GM18873 (cell line): ENCODE results near the gene BCAT1.
"Not testable (repeated sequence)": the region's sequence is repeated elsewhere in the genome, so short reads cannot be mapped to it uniquely, and the experiment has no call there.

ENCODE experiments used
- ATAC-seq: cut with Tn5 transposase; IDR thresholded peaks from one replicate; pipeline ENCODE4 v1.9.1; 2021; ENCODE audit warnings: mild to moderate bottlenecking, moderate library complexity, moderate number of reproducible peaks; ENCODE audit not compliant: unreplicated experiment, low FRiP score

BCAT1 gene

GRCh38 chr12:24902511-24903328 lies 46.2 kb downstream of the BCAT1 start:
- ATAC-seq, result no peak

GRCh38 chr12:24901576-24902461 lies 47.1 kb downstream of the BCAT1 start:
- no peak for ATAC-seq

- no peak for ATAC-seq
These were observed 48.7 kb downstream of the BCAT1 start for GRCh38 chr12:24900196-24900595.

- no peak for ATAC-seq
These were observed 49.3 kb downstream of the BCAT1 start for GRCh38 chr12:24899503-24900075.

GRCh38 chr12:24898606-24899005 lies 50.3 kb downstream of the BCAT1 start:
- ATAC-seq, result no peak

- ATAC-seq, result no peak
These were observed 50.7 kb downstream of the BCAT1 start for GRCh38 chr12:24898185-24898584.

- no peak for ATAC-seq
These were observed 52.7 kb downstream of the BCAT1 start for GRCh38 chr12:24896171-24896570.

GRCh38 chr12:24895612-24896011 lies 53.3 kb downstream of the BCAT1 start:
- no peak for ATAC-seq

GRCh38 chr12:24894879-24895278 lies 54.0 kb downstream of the BCAT1 start:
- no peak for ATAC-seq

- no peak for ATAC-seq
These were observed 58.7 kb downstream of the BCAT1 start for GRCh38 chr12:24890048-24890803.

- no peak for ATAC-seq
These were observed 59.5 kb downstream of the BCAT1 start for GRCh38 chr12:24889411-24889810.

- no peak for ATAC-seq
These were observed 60.1 kb downstream of the BCAT1 start for GRCh38 chr12:24888813-24889212.

- no peak for ATAC-seq
These were observed 64.0 kb downstream of the BCAT1 start for GRCh38 chr12:24884911-24885310.

- ATAC-seq, result no peak
These were observed 67.1 kb downstream of the BCAT1 start for GRCh38 chr12:24881724-24882371.

- ATAC-seq, result no peak
These were observed 67.7 kb downstream of the BCAT1 start for GRCh38 chr12:24881227-24881626.

GRCh38 chr12:24880732-24881131 lies 68.2 kb downstream of the BCAT1 start:
- no peak for ATAC-seq

- ATAC-seq, result no peak
These were observed 69.3 kb downstream of the BCAT1 start for GRCh38 chr12:24879644-24880043.

GRCh38 chr12:24875014-24875413 lies 73.9 kb downstream of the BCAT1 start:
- ATAC-seq, result no peak

GRCh38 chr12:24872211-24872610 lies 76.7 kb downstream of the BCAT1 start:
- ATAC-seq, result no peak

GRCh38 chr12:24866139-24866538 lies 82.8 kb downstream of the BCAT1 start:
- ATAC-seq, result not testable (repeated sequence)
